ENCODE measurements around the gene ZMYM2.

Gene ZMYM2

GRCh38 chr13:20137875-20138274 is 179.3 kb downstream of the ZMYM2 start:
- FAIRE-seq: no peak

GRCh38 chr13:20140487-20140886 is 182.0 kb downstream of the ZMYM2 start:
- FAIRE-seq: no peak

Data from TTC549 (cell line).